SU-DHL-6 (cell line): ENCODE measurements around the gene GNAT3.

ENCODE experiments used
- H2AFZ ChIP-seq: fragments of 200-600 bp; sonication (generic); 2 replicates; pipeline ENCODE4 v1.6.1; 2014; ENCODE audit warnings: low read depth, mild to moderate bottlenecking, moderate library complexity, mixed read lengths, antibody characterized with exemption, low read length; ENCODE audit not compliant: severe bottlenecking
- H3F3A ChIP-seq: fragments of 200-600 bp; shearing (Covaris generic); 2 replicates; pipeline ENCODE4 v1.6.0; 2016; ENCODE audit warnings: antibody characterized with exemption, mild to moderate bottlenecking; ENCODE audit not compliant: insufficient read depth
- H3K27ac ChIP-seq: fragments of 200-600 bp; sonication (generic); 2 replicates; pipeline ENCODE4 v1.5.1; 2016; ENCODE audit warnings: low read depth, mild to moderate bottlenecking, low read length, moderate library complexity, mixed read lengths
- H3K27me3 ChIP-seq: fragments of 200-600 bp; sonication (generic), shearing (Covaris generic); 2 replicates; pipeline ENCODE4 v1.6.0; 2014; ENCODE audit warnings: mild to moderate bottlenecking, low read length
- H3K36me3 ChIP-seq: fragments of 200-600 bp; sonication (generic); 2 replicates; pipeline ENCODE4 v1.6.1; 2014; ENCODE audit warnings: mild to moderate bottlenecking, low read length, mixed read lengths
- H3K4me2 ChIP-seq: fragments of 300-600, 200-600 bp; shearing (Covaris generic), sonication (generic); 2 replicates; pipeline ENCODE4 v1.6.0; 2014; ENCODE audit warnings: low read length, low read depth, mild to moderate bottlenecking; ENCODE audit not compliant: poor library complexity, severe bottlenecking
- H3K4me3 ChIP-seq: fragments of 200-600 bp; sonication (generic); 2 replicates; pipeline ENCODE4 v1.5.1; 2014; ENCODE audit warnings: antibody characterized with exemption, low read length, mild to moderate bottlenecking, mixed read lengths; ENCODE audit not compliant: insufficient read depth, poor library complexity, severe bottlenecking
- H3K79me2 ChIP-seq: fragments of 200-600 bp; sonication (generic); 2 replicates; pipeline ENCODE4 v1.6.1; 2014; ENCODE audit warnings: mild to moderate bottlenecking, low read length, moderate library complexity; ENCODE audit not compliant: insufficient read depth
- H3K9ac ChIP-seq: fragments of 200-600 bp; sonication (generic); 2 replicates; pipeline ENCODE4 v1.7.0; 2014; ENCODE audit warnings: mild to moderate bottlenecking, low read length
- H3K9me2 ChIP-seq: fragments of 200-600 bp; sonication (generic); replicated peaks from 2 replicates; pipeline ENCODE4 v1.6.1; 2014; ENCODE audit warnings: low read length; ENCODE audit not compliant: insufficient read depth
- H3K9me3 ChIP-seq: fragments of 200-600 bp; sonication (generic); 2 replicates; pipeline ENCODE4 v1.6.1; 2014; ENCODE audit warnings: low read length, mixed read lengths; ENCODE audit not compliant: insufficient read depth
- H4K20me1 ChIP-seq: fragments of 200-600 bp; sonication (generic); 2 replicates; pipeline ENCODE4 v1.6.1; 2014; ENCODE audit warnings: low read depth, mild to moderate bottlenecking, antibody characterized with exemption, low read length, moderate library complexity, mixed read lengths
- EZH2phosphoT487 ChIP-seq: fragments of 200-600 bp; sonication (generic), shearing (Covaris generic); conservative IDR thresholded peaks from 2 replicates; pipeline ENCODE4 v1.6.1; 2018; ENCODE audit warnings: mild to moderate bottlenecking, antibody characterized with exemption, low read length, moderate library complexity, mixed read lengths
- TF ChIP-seq, protein P1 (sequence below): fragments of 200-600 bp; sonication (generic); IDR thresholded peaks from one replicate; pipeline ENCODE4 v1.5.1; 2017; ENCODE audit warnings: antibody characterized with exemption, mild to moderate bottlenecking, low read length, moderate library complexity; ENCODE audit not compliant: insufficient read depth, poor library complexity, severe bottlenecking

Gene GNAT3

DNA sequence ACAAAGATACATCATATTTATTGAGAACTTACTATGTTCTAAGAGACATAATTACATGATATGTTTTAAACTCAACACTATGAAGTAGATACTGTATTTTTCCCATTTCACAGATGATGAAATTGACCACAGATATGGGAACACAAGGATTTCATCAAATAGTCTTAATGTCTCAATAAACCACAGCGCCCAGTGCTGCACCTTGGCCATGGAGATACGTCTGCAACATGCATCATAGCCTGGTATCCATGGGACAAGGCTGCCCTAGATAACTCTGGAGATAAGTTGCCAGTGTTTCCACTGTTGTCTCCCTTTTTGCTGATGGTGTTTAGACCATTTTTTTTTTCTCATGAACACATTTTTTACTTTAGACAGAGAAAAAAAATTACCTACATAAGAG lies 97.5 kb downstream of the GNAT3 start:
- H3K9me2 ChIP-seq: no peaks in the 10 kb centered on the region
- H3F3A ChIP-seq: no peaks in the 10 kb centered on the region
- no peaks in the 10 kb centered on the region for H3K27me3 ChIP-seq
- H3K4me2 ChIP-seq: no peak overlapping the region
- no peak overlapping the region for H3K9ac ChIP-seq
- no peaks in the 10 kb centered on the region for H3K79me2 ChIP-seq
- H3K36me3 ChIP-seq: no peaks in the 10 kb centered on the region
- H3K27ac ChIP-seq: no peak overlapping the region
- TF ChIP-seq, protein P1, sequence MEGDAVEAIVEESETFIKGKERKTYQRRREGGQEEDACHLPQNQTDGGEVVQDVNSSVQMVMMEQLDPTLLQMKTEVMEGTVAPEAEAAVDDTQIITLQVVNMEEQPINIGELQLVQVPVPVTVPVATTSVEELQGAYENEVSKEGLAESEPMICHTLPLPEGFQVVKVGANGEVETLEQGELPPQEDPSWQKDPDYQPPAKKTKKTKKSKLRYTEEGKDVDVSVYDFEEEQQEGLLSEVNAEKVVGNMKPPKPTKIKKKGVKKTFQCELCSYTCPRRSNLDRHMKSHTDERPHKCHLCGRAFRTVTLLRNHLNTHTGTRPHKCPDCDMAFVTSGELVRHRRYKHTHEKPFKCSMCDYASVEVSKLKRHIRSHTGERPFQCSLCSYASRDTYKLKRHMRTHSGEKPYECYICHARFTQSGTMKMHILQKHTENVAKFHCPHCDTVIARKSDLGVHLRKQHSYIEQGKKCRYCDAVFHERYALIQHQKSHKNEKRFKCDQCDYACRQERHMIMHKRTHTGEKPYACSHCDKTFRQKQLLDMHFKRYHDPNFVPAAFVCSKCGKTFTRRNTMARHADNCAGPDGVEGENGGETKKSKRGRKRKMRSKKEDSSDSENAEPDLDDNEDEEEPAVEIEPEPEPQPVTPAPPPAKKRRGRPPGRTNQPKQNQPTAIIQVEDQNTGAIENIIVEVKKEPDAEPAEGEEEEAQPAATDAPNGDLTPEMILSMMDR: no peak
- TF ChIP-seq EZH2phosphoT487: no peak
- H4K20me1 ChIP-seq: no peaks in the 10 kb centered on the region
- H3K9me3 ChIP-seq: no peaks in the 10 kb centered on the region
- H2AFZ ChIP-seq: no peak overlapping the region
- no peak overlapping the region for H3K4me3 ChIP-seq

DNA sequence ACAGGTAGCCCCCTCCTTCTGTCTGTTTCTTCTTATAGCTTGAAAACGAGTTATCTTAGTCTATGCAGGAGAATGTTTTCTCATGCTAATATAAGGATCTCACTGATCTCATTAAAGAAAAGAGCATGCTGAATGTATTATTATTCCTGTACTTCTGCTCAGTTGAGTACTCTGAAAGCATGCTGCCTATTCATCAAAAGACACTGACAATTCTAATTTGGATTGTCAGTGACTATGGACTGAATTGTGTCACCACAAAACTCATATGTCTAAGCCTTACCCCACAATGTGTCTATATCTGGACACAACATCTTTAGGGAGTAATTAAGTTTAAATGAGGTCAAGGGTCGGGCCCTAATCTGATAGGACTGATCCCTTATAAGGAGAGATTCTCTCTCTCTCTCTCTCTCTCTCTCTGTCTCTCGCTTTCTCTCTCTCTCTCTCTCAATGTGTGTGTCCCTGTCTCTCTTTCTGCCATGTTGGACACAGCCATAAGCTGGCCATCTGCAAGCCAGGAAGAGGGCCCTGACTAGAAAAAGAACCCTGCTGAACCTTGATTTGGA lies 98.4 kb downstream of the GNAT3 start:
- Histone ChIP-seq H4K20me1 (no peaks in the 10 kb centered on the region), H3F3A (no peaks in the 10 kb centered on the region), H3K27me3 (no peaks in the 10 kb centered on the region), H3K79me2 (no peaks in the 10 kb centered on the region), H3K9me3 (no peaks in the 10 kb centered on the region), H3K27ac (no peak overlapping the region), H3K4me2 (no peak overlapping the region), H3K9ac (no peak overlapping the region), H2AFZ (no peak overlapping the region), H3K9me2 (no peaks in the 10 kb centered on the region), H3K36me3 (no peaks in the 10 kb centered on the region), H3K4me3 (no peak overlapping the region)
- no peak for TF ChIP-seq EZH2phosphoT487
- TF ChIP-seq, protein P1: no peak

DNA sequence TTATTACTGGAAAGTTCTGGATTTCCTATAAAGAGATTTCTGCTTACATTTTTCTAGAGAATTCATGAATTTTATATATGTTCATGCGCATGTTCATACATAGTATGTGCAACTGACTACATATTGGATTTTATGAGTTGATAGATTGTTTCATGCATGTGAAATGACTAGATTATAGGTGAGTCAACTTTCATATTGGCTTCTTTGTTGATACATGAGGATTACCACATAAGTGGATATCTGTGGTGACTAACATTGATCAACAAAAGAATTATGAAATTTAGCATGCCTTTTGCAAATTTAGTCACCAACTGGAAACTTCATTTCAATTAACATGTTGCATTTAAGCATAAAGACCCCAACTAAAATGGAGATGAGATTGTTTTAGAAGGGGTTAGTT lies 99.0 kb downstream of the GNAT3 start:
- no peak overlapping the region for H3K27ac ChIP-seq
- H3K36me3 ChIP-seq: no peaks in the 10 kb centered on the region
- no peak for TF ChIP-seq EZH2phosphoT487
- TF ChIP-seq, protein P1: no peak
- no peaks in the 10 kb centered on the region for H3K9me2 ChIP-seq
- no peaks in the 10 kb centered on the region for H4K20me1 ChIP-seq
- H3K4me3 ChIP-seq: no peak overlapping the region
- no peaks in the 10 kb centered on the region for H3K27me3 ChIP-seq
- H3F3A ChIP-seq: no peaks in the 10 kb centered on the region
- no peak overlapping the region for H3K9ac ChIP-seq
- no peak overlapping the region for H3K4me2 ChIP-seq
- no peak overlapping the region for H2AFZ ChIP-seq
- H3K9me3 ChIP-seq: no peaks in the 10 kb centered on the region
- H3K79me2 ChIP-seq: no peaks in the 10 kb centered on the region
